MM.1S (cell line): ENCODE data around the gene DYNLT4.
"Not testable (repeated sequence)": the region's sequence is repeated elsewhere in the genome, so short reads cannot be mapped to it uniquely, and the experiment has no call there.

ENCODE experiments used
- DNase-seq: peaks from one replicate; pipeline ENCODE4 v3.0.0-alpha.2; 2015
- H2AFZ ChIP-seq: fragments of 300-600 bp; sonication (generic); 2 replicates; pipeline ENCODE4 v1.6.0; 2016; ENCODE audit warnings: antibody characterized with exemption, low read length
- H3F3A ChIP-seq: fragments of 300-600 bp; sonication (generic); 2 replicates; pipeline ENCODE4 v1.6.1; 2016; ENCODE audit warnings: mild to moderate bottlenecking, antibody characterized with exemption, low read length, moderate library complexity, mixed read lengths; ENCODE audit not compliant: insufficient read depth
- H3K27ac ChIP-seq: fragments of 300-600 bp; sonication (generic); 2 replicates; pipeline ENCODE4 v1.5.1; 2016; ENCODE audit warnings: mild to moderate bottlenecking, low read length
- H3K27me3 ChIP-seq: fragments of 300-600 bp; sonication (generic); replicated peaks from 2 replicates; pipeline ENCODE4 v1.6.0; 2016; ENCODE audit warnings: low read length; ENCODE audit not compliant: insufficient read depth
- H3K36me3 ChIP-seq: fragments of 300-600 bp; sonication (generic); replicated peaks from 2 replicates; pipeline ENCODE4 v1.6.1; 2016; ENCODE audit warnings: mild to moderate bottlenecking, low read length, mixed read lengths; ENCODE audit not compliant: insufficient read depth
- H3K4me1 ChIP-seq: fragments of 300-600 bp; sonication (generic); 2 replicates; pipeline ENCODE4 v1.6.1; 2016; ENCODE audit warnings: low read length, mixed read lengths
- H3K4me2 ChIP-seq: fragments of 300-600 bp; sonication (generic); 2 replicates; pipeline ENCODE4 v1.6.0; 2016; ENCODE audit warnings: low read depth, low read length
- H3K4me3 ChIP-seq: fragments of 300-600 bp; sonication (generic); 2 replicates; pipeline ENCODE4 v1.5.1; 2016; ENCODE audit warnings: low read length, mixed read lengths
- H3K79me2 ChIP-seq: fragments of 300-600 bp; sonication (generic); 2 replicates; pipeline ENCODE4 v1.6.1; 2016; ENCODE audit warnings: mixed run types, low read length, mixed read lengths
- H3K9ac ChIP-seq: fragments of 300-600 bp; sonication (generic); 2 replicates; pipeline ENCODE4 v1.6.1; 2016; ENCODE audit warnings: low read length, mixed read lengths
- H3K9me2 ChIP-seq: fragments of 300-600 bp; sonication (generic); replicated peaks from 2 replicates; pipeline ENCODE4 v1.6.1; 2016; ENCODE audit warnings: mild to moderate bottlenecking, low read length, mixed read lengths; ENCODE audit not compliant: insufficient read depth
- H3K9me3 ChIP-seq: fragments of 300-600 bp; sonication (generic); replicated peaks from 2 replicates; pipeline ENCODE4 v1.6.1; 2016; ENCODE audit warnings: mild to moderate bottlenecking, low read length, mixed read lengths; ENCODE audit not compliant: insufficient read depth
- H4K20me1 ChIP-seq: fragments of 300-600 bp; sonication (generic); 2 replicates; pipeline ENCODE4 v1.6.1; 2016; ENCODE audit warnings: mild to moderate bottlenecking, low read length, moderate library complexity, mixed read lengths; ENCODE audit not compliant: insufficient read depth
- EZH2 ChIP-seq: fragments of 300-600 bp; sonication (generic); optimal IDR thresholded peaks from 2 replicates; pipeline ENCODE3; 2017; ENCODE audit warnings: low read depth, mild to moderate bottlenecking, antibody characterized with exemption, low read length, mixed read lengths
- EZH2phosphoT487 ChIP-seq: fragments of 300-600 bp; sonication (generic); IDR thresholded peaks from 2 replicates; pipeline ENCODE4 v1.6.1; 2018; ENCODE audit warnings: antibody characterized with exemption, low read length
- TF ChIP-seq, protein P1 (sequence below): fragments of 300-600 bp; sonication (generic); IDR thresholded peaks from 2 replicates; pipeline ENCODE4 v1.5.1; 2016; ENCODE audit warnings: antibody characterized with exemption, low read length, mixed read lengths

DYNLT4 gene

DNA sequence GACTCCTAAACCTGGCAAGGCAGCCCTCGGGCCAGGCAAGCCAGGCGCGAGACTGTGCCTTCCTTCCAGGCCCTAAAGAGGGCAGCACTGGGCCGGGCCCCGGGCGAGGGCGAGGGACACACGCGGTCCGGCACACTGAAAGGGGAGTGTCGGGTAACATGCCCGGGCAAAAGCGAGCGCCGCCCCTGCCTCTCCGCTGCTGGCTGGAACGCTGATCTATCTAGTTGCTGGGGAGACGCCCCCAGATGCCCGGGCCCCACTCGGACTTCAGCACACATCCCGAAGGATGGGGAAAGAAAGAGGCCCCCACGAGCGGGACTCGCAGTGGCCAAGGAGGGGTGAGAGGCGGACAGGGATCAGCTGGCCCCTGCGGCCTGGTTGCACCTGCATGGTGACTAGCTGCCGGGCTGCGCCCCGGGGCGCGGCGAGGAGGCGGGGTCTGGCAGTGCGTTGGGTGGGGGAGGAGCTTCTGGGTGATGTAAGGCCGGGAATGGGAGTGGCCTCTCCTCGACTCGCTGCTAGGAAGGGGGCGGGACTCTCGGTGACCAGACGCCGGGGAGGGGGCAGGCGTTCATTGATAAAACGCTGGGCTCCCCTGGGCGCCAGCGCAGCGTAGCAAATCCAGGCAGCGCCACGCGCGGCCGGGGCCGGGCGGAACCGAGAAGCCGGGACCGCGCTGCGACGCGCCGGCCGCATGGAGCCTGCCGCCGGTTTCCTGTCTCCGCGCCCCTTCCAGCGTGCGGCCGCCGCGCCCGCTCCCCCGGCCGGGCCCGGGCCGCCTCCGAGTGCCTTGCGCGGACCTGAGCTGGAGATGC, 7.2 kb downstream of the DYNLT4 start, which contains the start of gene PLK3:
Gene PLK3, plus strand, starts transcription at position 608 of the 815 bp plus-strand sequence. Its CDS starts 87 bp downstream, at position 695.
- Histone ChIP-seq H3K9me3 (no peaks in the 10 kb centered on the region), H3K9me2 (no peaks in the 10 kb centered on the region), H4K20me1 (no peaks in the 10 kb centered on the region), H3K27me3 (no peaks in the 10 kb centered on the region), H3K9ac (peak within 1 kb of the TSS; percentile 72), H3K4me3 (peak within 1 kb of the TSS; percentile 81), H3K4me2 (peak within 1 kb of the TSS; percentile 98), H3K79me2 (peaks cover 5% of the 10 kb centered on the region; the same call in 1 of the 2 replicates), H3K4me1 (peaks cover 4% of the 10 kb centered on the region; the same call in 1 of the 2 replicates), H3F3A (peaks cover 5% of the 10 kb centered on the region; the same call in 1 of the 2 replicates), H2AFZ (peak within 1 kb of the TSS; percentile 86), H3K36me3 (no peaks in the 10 kb centered on the region), H3K27ac (peak within 1 kb of the TSS; percentile 82)
- DNase-seq: peak; percentile 97
- TF ChIP-seq EZH2phosphoT487: no peak
- TF ChIP-seq, protein P1, sequence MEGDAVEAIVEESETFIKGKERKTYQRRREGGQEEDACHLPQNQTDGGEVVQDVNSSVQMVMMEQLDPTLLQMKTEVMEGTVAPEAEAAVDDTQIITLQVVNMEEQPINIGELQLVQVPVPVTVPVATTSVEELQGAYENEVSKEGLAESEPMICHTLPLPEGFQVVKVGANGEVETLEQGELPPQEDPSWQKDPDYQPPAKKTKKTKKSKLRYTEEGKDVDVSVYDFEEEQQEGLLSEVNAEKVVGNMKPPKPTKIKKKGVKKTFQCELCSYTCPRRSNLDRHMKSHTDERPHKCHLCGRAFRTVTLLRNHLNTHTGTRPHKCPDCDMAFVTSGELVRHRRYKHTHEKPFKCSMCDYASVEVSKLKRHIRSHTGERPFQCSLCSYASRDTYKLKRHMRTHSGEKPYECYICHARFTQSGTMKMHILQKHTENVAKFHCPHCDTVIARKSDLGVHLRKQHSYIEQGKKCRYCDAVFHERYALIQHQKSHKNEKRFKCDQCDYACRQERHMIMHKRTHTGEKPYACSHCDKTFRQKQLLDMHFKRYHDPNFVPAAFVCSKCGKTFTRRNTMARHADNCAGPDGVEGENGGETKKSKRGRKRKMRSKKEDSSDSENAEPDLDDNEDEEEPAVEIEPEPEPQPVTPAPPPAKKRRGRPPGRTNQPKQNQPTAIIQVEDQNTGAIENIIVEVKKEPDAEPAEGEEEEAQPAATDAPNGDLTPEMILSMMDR: peak; percentile 87
- TF ChIP-seq EZH2: no peak

DNA sequence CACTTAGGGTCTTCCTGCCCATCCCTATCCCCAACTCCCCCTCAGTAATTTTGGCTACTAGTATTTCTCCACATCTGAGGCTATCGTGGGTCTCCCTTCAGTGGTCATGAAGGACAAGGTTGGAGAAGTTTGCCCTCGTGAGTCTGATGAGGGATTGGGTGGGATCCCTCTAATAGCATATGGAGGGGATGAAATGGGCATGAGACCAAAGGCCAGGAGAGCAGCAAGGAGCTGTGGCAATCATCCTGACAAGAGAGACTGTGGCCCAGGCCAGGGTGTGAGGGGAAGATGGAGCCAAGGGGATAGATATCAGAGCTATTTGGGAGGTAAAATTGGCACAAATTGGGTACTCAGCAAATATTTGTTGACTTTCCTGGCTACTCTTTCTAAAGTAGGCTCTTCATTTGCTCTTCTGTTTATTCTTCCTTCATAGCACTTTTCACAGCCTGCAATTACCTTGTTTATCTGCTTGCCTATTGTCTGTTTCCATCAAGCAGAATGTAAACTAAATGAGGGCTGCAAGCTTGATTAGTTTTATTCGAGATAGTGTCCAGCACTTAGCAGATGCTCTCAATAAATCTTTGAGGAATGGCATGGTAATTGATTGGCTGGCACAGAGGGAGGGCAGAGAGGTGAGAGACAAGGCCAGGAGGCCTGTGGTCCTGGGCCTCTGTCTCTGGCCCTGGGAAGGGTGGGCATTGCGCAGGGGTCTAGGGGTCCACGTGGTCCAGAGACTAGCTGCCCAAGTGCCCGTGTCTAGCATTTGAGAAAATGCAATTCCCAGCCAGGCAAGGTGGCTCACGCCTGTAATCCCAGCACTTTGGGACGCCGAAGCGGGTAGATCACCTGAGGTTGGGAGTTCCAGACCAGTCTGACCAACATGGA, 8.4 kb downstream of the DYNLT4 start:
- peaks cover 5% of the 10 kb centered on the region; the same call in 1 of the 2 replicates for H3F3A ChIP-seq
- H4K20me1 ChIP-seq: no peaks in the 10 kb centered on the region
- H2AFZ ChIP-seq: peak overlapping the region; percentile 9; the same call in 1 of the 2 replicates

DNA sequence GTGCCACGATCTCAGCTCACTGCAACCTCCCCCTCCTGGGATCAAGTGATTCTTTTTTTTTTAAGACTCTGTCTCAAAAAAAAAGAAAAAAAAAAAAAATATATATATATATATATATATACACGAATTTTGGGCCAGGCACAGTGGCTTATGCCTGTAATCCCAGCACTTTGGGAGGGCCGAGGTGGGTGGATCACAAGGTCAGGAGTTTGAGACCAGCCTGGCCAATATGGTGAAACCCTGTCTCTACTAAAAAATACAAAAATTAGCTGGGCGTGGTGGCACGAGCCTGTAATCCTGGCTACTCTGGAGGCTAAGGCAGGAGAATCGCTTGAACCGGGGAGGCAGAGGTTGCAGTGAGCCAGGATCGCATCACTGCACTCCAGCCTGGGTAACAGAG, 9.3 kb downstream of the DYNLT4 start:
- not testable (repeated sequence) for DNase-seq, H3K27me3 ChIP-seq, H3K4me1 ChIP-seq, H3K79me2 ChIP-seq, H3K9me3 ChIP-seq, H3K27ac ChIP-seq, H3K4me2 ChIP-seq, H3K36me3 ChIP-seq, H3F3A ChIP-seq, H3K4me3 ChIP-seq, H3K9me2 ChIP-seq, H2AFZ ChIP-seq, H4K20me1 ChIP-seq, H3K9ac ChIP-seq

More for the DNA sequence above, 8.4 kb downstream of the DYNLT4 start:
- no peak for TF ChIP-seq EZH2
- TF ChIP-seq, protein P1: no peak
- Histone ChIP-seq H3K27me3 (no peaks in the 10 kb centered on the region), H3K4me1 (peaks cover 4% of the 10 kb centered on the region; the same call in 1 of the 2 replicates), H3K9me2 (no peaks in the 10 kb centered on the region), H3K4me2 (no peak overlapping the region), H3K79me2 (peaks cover 5% of the 10 kb centered on the region; the same call in 1 of the 2 replicates), H3K36me3 (no peaks in the 10 kb centered on the region), H3K27ac (no peak overlapping the region), H3K9me3 (no peaks in the 10 kb centered on the region), H3K9ac (no peak overlapping the region), H3K4me3 (no peak overlapping the region)
- no peak for DNase-seq
